Endometrium (tissue), 2 donors: Measurements from ENCODE around the gene NCOA1.
"Not testable (repeated sequence)": the region's sequence is repeated elsewhere in the genome, so short reads cannot be mapped to it uniquely, and the experiment has no call there.

Experiments
- FAIRE-seq: peaks from 2 replicates; lab custom pipeline; 2012; peaks lifted over from hg19 to GRCh38; lab: Jason Lieb, UNC
- donor health status: control.
- donor health status: control.

NCOA1 gene

GRCh38 chr2:24579053-24579803 lies 88.2 kb downstream of the NCOA1 start:
- no peak for FAIRE-seq

- FAIRE-seq: no peak
These were observed 89.5 kb downstream of the NCOA1 start for GRCh38 chr2:24580561-24580960.

- not testable (repeated sequence) for FAIRE-seq
These were observed 90.9 kb downstream of the NCOA1 start for GRCh38 chr2:24581971-24582370.

GRCh38 chr2:24586955-24587354 lies 95.9 kb downstream of the NCOA1 start:
- no peak for FAIRE-seq

- FAIRE-seq: no peak
These were observed 97.2 kb downstream of the NCOA1 start for GRCh38 chr2:24588294-24588693.

GRCh38 chr2:24592441-24593100 lies 101.5 kb downstream of the NCOA1 start:
- FAIRE-seq: no peak

- FAIRE-seq: no peak
These were observed 103.2 kb downstream of the NCOA1 start for GRCh38 chr2:24594283-24594682.

- FAIRE-seq: no peak
These were observed 106.3 kb downstream of the NCOA1 start for GRCh38 chr2:24597181-24597870.

- FAIRE-seq: not testable (repeated sequence)
These were observed 109.1 kb downstream of the NCOA1 start for GRCh38 chr2:24600140-24600539.

- no peak for FAIRE-seq
These were observed 120.6 kb downstream of the NCOA1 start for GRCh38 chr2:24611631-24612030.

- FAIRE-seq: no peak
These were observed 122.2 kb downstream of the NCOA1 start for GRCh38 chr2:24613154-24613814.

- no peak for FAIRE-seq
These were observed 125.6 kb downstream of the NCOA1 start for GRCh38 chr2:24616616-24617015.

GRCh38 chr2:24617424-24617823 lies 126.4 kb downstream of the NCOA1 start:
- no peak for FAIRE-seq

GRCh38 chr2:24618144-24618543 lies 127.1 kb downstream of the NCOA1 start:
- no peak for FAIRE-seq

- FAIRE-seq: no peak
These were observed 127.6 kb downstream of the NCOA1 start for GRCh38 chr2:24618680-24619079.

- FAIRE-seq: no peak
These were observed 129.9 kb downstream of the NCOA1 start for GRCh38 chr2:24620936-24621335.

GRCh38 chr2:24621779-24622538 lies 130.9 kb downstream of the NCOA1 start:
- no peak for FAIRE-seq

GRCh38 chr2:24623535-24623934 lies 132.5 kb downstream of the NCOA1 start:
- no peak for FAIRE-seq

GRCh38 chr2:24625728-24626127 lies 134.7 kb downstream of the NCOA1 start:
- FAIRE-seq: no peak

- no peak for FAIRE-seq
These were observed 135.1 kb downstream of the NCOA1 start for GRCh38 chr2:24626131-24626530.

GRCh38 chr2:24628746-24629145 lies 137.7 kb downstream of the NCOA1 start:
- no peak for FAIRE-seq

GRCh38 chr2:24632172-24632571 lies 141.1 kb downstream of the NCOA1 start:
- no peak for FAIRE-seq
